ENCODE measurements around the gene NFKB1.

The NFKB1 gene

GRCh38 chr4:102524691-102525090, 23.5 kb downstream of the NFKB1 start:
- TF ChIP-seq LEF1 (IDR thresholded peaks at IDR 0.05; ENCODE audit: borderline replicate concordance) (no peak), CTBP1 (IDR thresholded peaks at IDR 0.05; ENCODE audit: borderline replicate concordance) (no peak), FOXM1 (IDR thresholded peaks at IDR 0.05; ENCODE audit: borderline replicate concordance) (no peak), NFRKB (IDR thresholded peaks at IDR 0.05) (no peak), ARNT (IDR thresholded peaks at IDR 0.05) (no peak), ELF4 (IDR thresholded peaks at IDR 0.05) (no peak), SUZ12 (IDR thresholded peaks at IDR 0.05) (no peak), HDGF (IDR thresholded peaks at IDR 0.05; ENCODE audit: borderline replicate concordance) (no peak), ZNF384 (IDR thresholded peaks at IDR 0.05) (no peak), FOXK2 (IDR thresholded peaks at IDR 0.05) (no peak)
- CTCF ChIA-PET, result no interaction called here
- DNase-seq (ENCODE audit: extremely low spot score), result no peak
- POLR2A ChIA-PET, result interaction anchor here (1.5 kb wide), 1 partner anchor 302 kb away, joined by 4 read pairs; the partner anchor contains the start of gene UBE2D3

GRCh38 chr4:102525097-102525496, 23.9 kb downstream of the NFKB1 start:
- DNase-seq (ENCODE audit: extremely low spot score), result no peak
- TF ChIP-seq FOXM1 (IDR thresholded peaks at IDR 0.05; ENCODE audit: borderline replicate concordance) (no peak), TARDBP (IDR thresholded peaks at IDR 0.05) (no peak), FOXA1 (IDR thresholded peaks at IDR 0.05) (no peak), NFRKB (IDR thresholded peaks at IDR 0.05) (no peak)
- CTCF ChIA-PET, result no interaction called here
- POLR2A ChIA-PET, result interaction anchor here (1.5 kb wide), 1 partner anchor 302 kb away, joined by 4 read pairs; the partner anchor contains the start of gene UBE2D3

GRCh38 chr4:102525504-102525903, 24.3 kb downstream of the NFKB1 start:
- TF ChIP-seq SP1 (IDR thresholded peaks at IDR 0.05) (no peak), NFRKB (IDR thresholded peaks at IDR 0.05) (no peak), TARDBP (IDR thresholded peaks at IDR 0.05) (no peak), BHLHE40 (IDR thresholded peaks at IDR 0.05; ENCODE audit: borderline replicate concordance) (no peak), FOXA1 (IDR thresholded peaks at IDR 0.05) (no peak), ARNT (IDR thresholded peaks at IDR 0.05) (no peak), ELF4 (IDR thresholded peaks at IDR 0.05) (no peak), LEF1 (IDR thresholded peaks at IDR 0.05; ENCODE audit: borderline replicate concordance) (no peak), FOXM1 (IDR thresholded peaks at IDR 0.05; ENCODE audit: borderline replicate concordance) (no peak), HDGF (IDR thresholded peaks at IDR 0.05; ENCODE audit: borderline replicate concordance) (no peak)
- DNase-seq (ENCODE audit: extremely low spot score), result no peak
- CTCF ChIA-PET, result no interaction called here
- POLR2A ChIA-PET, result interaction anchor here (1.5 kb wide), 1 partner anchor 302 kb away, joined by 4 read pairs; the partner anchor contains the start of gene UBE2D3

GRCh38 chr4:102526532-102526931, 25.4 kb downstream of the NFKB1 start:
- no peak for TF ChIP-seq LEF1 (IDR thresholded peaks at IDR 0.05; ENCODE audit: borderline replicate concordance)
- TF ChIP-seq ARNT (IDR thresholded peaks at IDR 0.05), result no peak
- TF ChIP-seq CTBP1 (IDR thresholded peaks at IDR 0.05; ENCODE audit: borderline replicate concordance), result no peak
- no peak for TF ChIP-seq FOXK2 (IDR thresholded peaks at IDR 0.05)
- TF ChIP-seq L3MBTL2 (conservative IDR thresholded peaks at IDR 0.05), result no peak
- no peak for TF ChIP-seq HDGF (IDR thresholded peaks at IDR 0.05; ENCODE audit: borderline replicate concordance)
- no peak for TF ChIP-seq FOXM1 (IDR thresholded peaks at IDR 0.05; ENCODE audit: borderline replicate concordance)
- no peak for TF ChIP-seq NFRKB (IDR thresholded peaks at IDR 0.05)
- TF ChIP-seq ELF4 (IDR thresholded peaks at IDR 0.05), result no peak
- TF ChIP-seq BHLHE40 (IDR thresholded peaks at IDR 0.05; ENCODE audit: borderline replicate concordance), result no peak
- TF ChIP-seq FOXA1 (IDR thresholded peaks at IDR 0.05), result no peak
- no peak for TF ChIP-seq SP1 (IDR thresholded peaks at IDR 0.05)
- TF ChIP-seq, protein P1, sequence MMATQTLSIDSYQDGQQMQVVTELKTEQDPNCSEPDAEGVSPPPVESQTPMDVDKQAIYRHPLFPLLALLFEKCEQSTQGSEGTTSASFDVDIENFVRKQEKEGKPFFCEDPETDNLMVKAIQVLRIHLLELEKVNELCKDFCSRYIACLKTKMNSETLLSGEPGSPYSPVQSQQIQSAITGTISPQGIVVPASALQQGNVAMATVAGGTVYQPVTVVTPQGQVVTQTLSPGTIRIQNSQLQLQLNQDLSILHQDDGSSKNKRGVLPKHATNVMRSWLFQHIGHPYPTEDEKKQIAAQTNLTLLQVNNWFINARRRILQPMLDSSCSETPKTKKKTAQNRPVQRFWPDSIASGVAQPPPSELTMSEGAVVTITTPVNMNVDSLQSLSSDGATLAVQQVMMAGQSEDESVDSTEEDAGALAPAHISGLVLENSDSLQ (IDR thresholded peaks at IDR 0.05), result no peak
- TF ChIP-seq SUZ12 (IDR thresholded peaks at IDR 0.05), result no peak
- no peak for TF ChIP-seq ZNF384 (IDR thresholded peaks at IDR 0.05)
- TF ChIP-seq TARDBP (IDR thresholded peaks at IDR 0.05), result no peak
- no peak for DNase-seq (ENCODE audit: extremely low spot score)
- POLR2A ChIA-PET, result no interaction called here
- CTCF ChIA-PET, result interaction anchor here (0.6 kb wide), 1 partner anchor 723 kb away, joined by 4 read pairs; no protein-coding TSS in a partner anchor

GRCh38 chr4:102527695-102528283, 26.6 kb downstream of the NFKB1 start:
- DNase-seq (ENCODE audit: extremely low spot score), result no peak
- CTCF ChIA-PET, result no interaction called here
- POLR2A ChIA-PET, result interaction anchor here (1.1 kb wide), 1 partner anchor 10 kb away, joined by 3 read pairs; no protein-coding TSS in a partner anchor
- TF ChIP-seq ARNT (IDR thresholded peaks at IDR 0.05) (no peak), FOXA1 (IDR thresholded peaks at IDR 0.05) (no peak), ZNF384 (IDR thresholded peaks at IDR 0.05) (no peak), SP1 (IDR thresholded peaks at IDR 0.05) (no peak), SUZ12 (IDR thresholded peaks at IDR 0.05) (no peak), BHLHE40 (IDR thresholded peaks at IDR 0.05; ENCODE audit: borderline replicate concordance) (no peak), CTBP1 (IDR thresholded peaks at IDR 0.05; ENCODE audit: borderline replicate concordance) (no peak), FOXK2 (IDR thresholded peaks at IDR 0.05) (no peak), TARDBP (IDR thresholded peaks at IDR 0.05) (no peak), FOXM1 (IDR thresholded peaks at IDR 0.05; ENCODE audit: borderline replicate concordance) (no peak), L3MBTL2 (conservative IDR thresholded peaks at IDR 0.05) (no peak)
- TF ChIP-seq, protein P1 (IDR thresholded peaks at IDR 0.05), result no peak

- CTCF ChIA-PET, result interaction anchor here (1.6 kb wide), 1 partner anchor 10 kb away, joined by 3 read pairs; no protein-coding TSS in a partner anchor
- TF ChIP-seq SP1 (IDR thresholded peaks at IDR 0.05) (no peak), FOXK2 (IDR thresholded peaks at IDR 0.05) (no peak), L3MBTL2 (conservative IDR thresholded peaks at IDR 0.05) (no peak), TARDBP (IDR thresholded peaks at IDR 0.05) (no peak), LEF1 (IDR thresholded peaks at IDR 0.05; ENCODE audit: borderline replicate concordance) (no peak), SUZ12 (IDR thresholded peaks at IDR 0.05) (no peak), BHLHE40 (IDR thresholded peaks at IDR 0.05; ENCODE audit: borderline replicate concordance) (no peak), ELF4 (IDR thresholded peaks at IDR 0.05) (no peak), FOXM1 (IDR thresholded peaks at IDR 0.05; ENCODE audit: borderline replicate concordance) (no peak), HDGF (IDR thresholded peaks at IDR 0.05; ENCODE audit: borderline replicate concordance) (no peak), NFRKB (IDR thresholded peaks at IDR 0.05) (no peak), ZNF384 (IDR thresholded peaks at IDR 0.05) (no peak), CTBP1 (IDR thresholded peaks at IDR 0.05; ENCODE audit: borderline replicate concordance) (no peak), ARNT (IDR thresholded peaks at IDR 0.05) (no peak), FOXA1 (IDR thresholded peaks at IDR 0.05) (no peak)
- TF ChIP-seq, protein P1 (IDR thresholded peaks at IDR 0.05), result no peak
- POLR2A ChIA-PET, result no interaction called here
- no peak for DNase-seq (ENCODE audit: extremely low spot score)
Measured at GRCh38 chr4:102529977-102530376, 28.8 kb downstream of the NFKB1 start.
